CD4-positive, alpha-beta T cell treated with Interleukin-10 for 1 hour (primary cell): ENCODE measurements around the gene OR2J3.
"Not testable (repeated sequence)": the region's sequence is repeated elsewhere in the genome, so short reads cannot be mapped to it uniquely, and the experiment has no call there.

Experiments
- DNase-seq: peaks from one replicate; pipeline ENCODE4 v3.0.0-alpha.2; 2020

OR2J3 gene

GRCh38 chr6:29107758-29108157, at the start of gene OR2J3:
Gene OR2J3 (plus strand): TSS chr6:29108058. CDS start chr6:29111891, 3,833 bp downstream.
- DNase-seq: no peak

DNA sequence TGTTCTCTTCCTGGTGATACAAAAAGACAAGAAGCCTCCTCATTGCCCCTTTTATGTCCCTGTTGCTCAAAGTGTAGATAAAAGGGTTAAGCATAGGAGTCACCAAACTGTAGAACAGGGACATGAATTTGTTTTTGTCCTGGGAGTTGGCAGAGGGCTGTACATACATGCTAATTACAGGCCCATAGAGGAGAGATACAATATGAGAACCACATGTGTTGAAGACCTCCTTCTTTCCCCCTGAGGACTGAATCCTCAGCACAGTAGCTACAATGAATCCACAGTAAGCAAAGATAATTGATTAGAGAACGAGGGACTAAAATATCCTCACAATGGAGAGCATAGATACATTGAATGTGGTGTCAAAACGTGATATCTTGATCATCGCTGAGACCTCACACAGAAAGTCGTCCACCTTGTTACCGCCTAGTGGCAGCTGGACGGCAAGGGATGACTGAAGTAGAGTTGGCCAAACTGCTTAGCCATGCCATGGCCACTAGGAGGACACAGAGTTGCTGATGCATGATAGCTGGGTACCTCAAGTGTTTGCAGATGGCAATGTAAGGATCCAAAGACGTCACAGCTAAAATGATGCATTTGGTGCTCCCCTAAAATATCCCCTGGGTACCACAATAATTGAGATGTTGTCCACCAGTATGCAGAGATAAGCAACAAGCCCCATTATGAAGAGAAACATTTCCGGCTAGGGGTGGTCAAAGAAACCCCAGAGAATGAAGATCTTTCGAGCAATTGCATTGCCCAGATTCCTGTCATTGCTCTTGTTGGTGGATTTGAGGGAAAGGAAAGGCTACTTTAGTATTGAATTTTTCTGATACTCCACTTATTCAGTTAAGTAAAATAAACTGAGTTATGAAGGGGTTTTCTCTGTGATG, 35.8 kb upstream of the OR2J3 start:
- no peak for DNase-seq

GRCh38 chr6:29079203-29079602, 28.7 kb upstream of the OR2J3 start:
- no peak for DNase-seq

DNA sequence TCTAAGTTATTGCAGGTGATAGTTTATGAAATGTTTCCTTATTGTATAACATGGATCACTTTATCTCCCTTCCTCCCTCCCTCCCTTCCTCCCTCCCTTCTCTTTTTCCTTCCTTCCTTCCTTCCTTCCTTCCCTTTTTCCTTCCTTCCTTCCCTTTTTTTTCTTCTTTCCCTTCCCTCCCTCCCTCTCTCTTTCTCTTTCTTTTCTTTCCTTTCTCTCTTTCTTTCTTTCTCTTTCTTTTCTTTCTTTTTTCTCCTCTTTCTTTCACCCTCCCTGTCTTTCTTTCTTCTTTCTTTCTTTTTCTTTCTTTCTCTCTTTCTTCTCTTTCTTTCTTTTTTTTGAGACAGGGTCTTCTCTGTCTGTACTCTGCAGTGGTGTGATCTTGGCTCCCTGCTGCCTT, 26.5 kb upstream of the OR2J3 start:
- no peak for DNase-seq

DNA sequence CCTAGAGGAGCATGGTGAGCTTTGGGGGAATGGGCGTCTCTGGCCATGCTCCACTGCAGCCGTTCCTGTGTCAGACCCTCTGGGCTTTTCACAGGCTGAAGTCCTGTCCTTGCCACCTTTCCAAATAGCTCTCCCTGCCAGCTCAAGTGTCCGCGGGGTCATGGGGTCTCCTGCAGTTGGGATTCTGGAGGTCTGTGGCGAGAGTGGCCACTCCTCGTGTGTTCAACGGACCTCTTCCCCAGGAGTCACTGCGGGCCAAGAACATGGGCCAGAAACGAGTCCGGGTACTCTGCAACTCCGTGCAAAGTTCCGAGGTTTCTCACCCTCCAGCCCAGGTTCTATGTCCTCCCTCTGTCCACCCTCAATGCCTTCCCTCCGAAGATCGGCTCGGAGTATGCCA, 25.4 kb upstream of the OR2J3 start:
- no peak for DNase-seq

DNA sequence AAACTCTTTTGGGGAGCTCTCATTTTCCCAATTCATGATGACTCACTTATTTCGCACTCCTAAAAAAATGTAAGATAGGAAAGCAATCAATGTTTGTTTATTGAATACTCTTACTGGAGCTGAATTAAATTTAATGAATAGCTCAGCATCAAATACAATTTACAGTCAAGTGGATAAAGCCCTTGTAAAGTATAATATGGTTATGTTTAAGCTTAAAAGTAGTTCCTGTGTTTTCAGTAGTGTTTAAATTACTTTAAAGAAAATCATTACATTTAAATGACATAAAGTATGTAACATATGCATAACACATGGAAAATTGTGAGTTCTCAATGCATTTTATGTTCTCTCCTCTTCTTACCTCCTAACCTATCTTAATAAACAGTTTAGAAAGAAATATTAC, 20.6 kb upstream of the OR2J3 start, which contains the start of gene OR2B3:
Gene OR2B3 (minus strand): TSS at position 101 of the 400 bp plus-strand sequence. CDS start 65 bp downstream, at position 36.
- no peak for DNase-seq

GRCh38 chr6:29092957-29093356, 14.9 kb upstream of the OR2J3 start:
- DNase-seq: no peak

DNA sequence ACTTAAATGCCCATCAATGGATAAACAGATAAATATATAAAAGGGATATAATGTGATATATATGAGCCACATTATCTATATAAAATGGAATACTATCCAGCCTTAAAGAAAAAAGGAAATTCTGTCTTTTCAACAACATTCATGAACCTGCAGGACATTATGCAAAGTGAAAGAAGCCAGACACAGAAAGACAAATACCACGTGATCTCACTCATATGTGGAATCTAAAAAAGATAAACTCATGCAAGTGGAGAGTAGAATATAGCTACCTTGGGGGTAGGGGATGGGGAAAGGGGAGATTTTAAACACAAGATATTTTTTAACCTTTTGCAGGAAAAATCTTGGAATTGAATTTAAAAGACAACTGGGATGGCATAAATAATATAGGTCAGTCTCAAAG, 10.1 kb upstream of the OR2J3 start:
- no peak for DNase-seq

- no peak for DNase-seq
Measured at GRCh38 chr6:29099190-29099589, 8.7 kb upstream of the OR2J3 start, which contains the start of gene OR2J1. Gene OR2J1 (plus strand): TSS chr6:29099490. CDS start chr6:29100943, 1,453 bp downstream.

GRCh38 chr6:29112135-29112534, 4.3 kb downstream of the OR2J3 start:
- DNase-seq: no peak

GRCh38 chr6:29114964-29115363, 7.1 kb downstream of the OR2J3 start:
- DNase-seq: not testable (repeated sequence)

GRCh38 chr6:29129326-29130012, 21.6 kb downstream of the OR2J3 start:
- no peak for DNase-seq

- no peak for DNase-seq
Measured at GRCh38 chr6:29130644-29131043, 22.8 kb downstream of the OR2J3 start.

DNA sequence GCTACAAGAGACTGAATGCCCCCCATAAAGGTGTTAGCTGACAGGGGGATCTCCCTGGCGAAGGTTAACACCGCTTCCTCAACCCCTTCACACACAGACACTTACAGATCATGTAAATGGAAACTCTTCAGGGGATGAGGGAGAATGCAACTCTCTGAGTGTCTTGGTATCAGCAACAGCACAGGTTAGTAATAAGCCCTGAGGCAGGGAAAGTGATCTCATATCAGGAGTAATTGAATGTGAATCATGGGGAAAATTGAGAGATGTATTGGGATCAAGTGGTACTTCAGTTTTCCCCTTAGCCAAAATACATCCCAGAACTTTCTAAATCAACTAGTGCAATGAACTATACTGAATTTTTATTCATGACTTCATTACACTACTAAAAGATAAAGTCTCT, 23.8 kb downstream of the OR2J3 start:
- DNase-seq: no peak

DNA sequence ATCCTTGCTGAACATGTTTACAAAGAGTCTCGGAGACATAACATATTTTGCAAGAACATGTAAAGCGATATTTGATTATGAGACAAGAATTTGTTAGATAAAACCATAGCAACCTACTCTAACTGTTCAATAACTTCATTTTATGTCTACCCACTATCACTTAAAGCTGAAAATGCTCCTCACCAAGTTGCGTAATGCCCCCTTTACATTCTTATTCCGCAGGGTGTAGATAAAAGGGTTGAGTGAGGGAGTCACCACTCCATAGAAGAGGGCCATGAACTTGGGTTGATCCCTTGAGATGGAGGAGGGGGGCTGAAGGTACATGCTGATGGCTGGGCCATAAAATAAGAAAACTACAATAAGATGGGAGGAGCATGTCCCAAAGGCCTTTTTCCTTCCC, 29.9 kb downstream of the OR2J3 start:
- DNase-seq: no peak

DNA sequence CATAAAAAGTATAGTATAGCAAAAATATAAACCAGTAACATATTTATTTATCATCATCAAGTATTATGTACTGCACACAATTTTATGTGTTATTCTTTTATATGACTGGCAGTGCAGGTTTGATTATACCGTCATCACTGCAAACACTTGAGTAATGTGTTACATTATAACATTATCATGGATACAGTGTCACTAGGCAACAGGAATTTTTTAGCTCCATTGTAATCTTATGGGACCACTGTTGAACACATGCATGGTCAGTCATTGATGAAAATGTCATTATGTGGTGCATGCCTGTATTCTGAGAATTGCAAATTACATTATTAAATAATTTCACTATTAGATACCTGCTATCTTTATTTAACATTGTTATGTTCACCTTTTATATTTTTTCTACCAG, 33.7 kb downstream of the OR2J3 start:
- no peak for DNase-seq

GRCh38 chr6:29142309-29142708, 34.5 kb downstream of the OR2J3 start:
- DNase-seq: no peak

DNA sequence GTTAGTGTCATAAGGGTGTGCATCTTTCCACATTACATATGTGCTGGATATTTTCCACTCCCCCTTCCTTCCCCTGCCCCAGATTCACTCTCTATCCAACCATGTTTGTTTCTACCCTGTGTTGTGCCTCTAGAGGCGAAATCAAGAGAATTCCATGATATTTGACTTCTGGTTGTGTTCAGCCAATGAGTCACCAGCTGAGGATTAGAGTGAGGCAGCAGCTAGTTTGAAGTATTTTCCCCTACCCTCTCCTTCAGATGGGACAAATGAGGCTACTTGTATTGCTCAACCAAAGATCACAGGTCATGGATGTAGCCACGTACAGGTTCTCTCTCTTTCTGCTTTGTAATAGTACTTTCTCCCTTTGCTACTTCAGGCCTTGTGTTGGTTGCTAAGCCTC, 38.3 kb downstream of the OR2J3 start:
- no peak for DNase-seq

GRCh38 chr6:29147074-29147473, 39.2 kb downstream of the OR2J3 start:
- no peak for DNase-seq

GRCh38 chr6:29149444-29149843, 41.6 kb downstream of the OR2J3 start:
- DNase-seq: not testable (repeated sequence)

DNA sequence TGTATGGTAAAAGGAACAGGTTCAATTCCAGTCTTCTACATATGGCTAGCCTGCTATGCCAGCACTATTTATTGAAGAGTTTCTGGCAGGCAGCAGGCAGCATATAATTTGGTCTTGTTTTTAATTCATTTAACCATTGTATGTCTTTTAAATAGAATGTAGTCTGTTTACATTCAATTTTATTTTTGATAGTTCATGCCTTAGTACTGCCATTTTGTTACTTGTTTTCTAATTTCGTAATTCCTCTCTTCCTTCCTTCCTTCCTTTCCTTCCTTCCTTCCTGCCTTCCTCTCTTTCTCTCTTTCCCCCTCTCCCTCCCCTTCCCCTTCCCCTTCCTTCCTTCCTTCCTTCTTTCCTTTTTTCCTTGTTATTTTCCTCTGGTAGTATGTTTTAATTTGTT, 45.2 kb downstream of the OR2J3 start:
- no peak for DNase-seq

- not testable (repeated sequence) for DNase-seq
Measured at GRCh38 chr6:29155182-29155581, 47.3 kb downstream of the OR2J3 start.

DNA sequence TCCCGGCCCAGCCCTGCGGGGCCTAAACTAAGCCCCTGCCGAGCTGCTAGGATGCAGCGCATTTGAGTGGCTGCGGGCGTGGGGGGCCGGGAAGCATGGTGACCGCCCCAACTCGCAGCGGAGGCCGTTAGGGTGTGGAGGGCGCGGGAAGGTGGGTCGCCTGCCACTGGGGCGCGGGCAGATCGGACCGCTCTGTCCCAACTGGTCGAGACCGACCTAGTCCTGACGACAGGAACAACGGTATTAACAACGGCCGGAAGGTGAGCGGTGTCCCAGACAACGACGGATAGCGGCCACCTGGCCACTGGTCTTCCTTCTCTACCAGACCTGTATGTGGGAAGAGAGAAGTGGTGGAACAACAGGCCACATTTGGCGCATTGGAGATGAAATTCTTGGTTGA, 52.1 kb downstream of the OR2J3 start:
- DNase-seq: not testable (repeated sequence)
